Stimulated activated CD4-positive, alpha-beta T cell treated with anti-CD3 and anti-CD28 coated beads, Interleukin-1b, Interleukin-23, amount 100 ng/mL, for 48 hours (primary cell): Measurements from ENCODE around the gene SPACDR.
"Not testable (repeated sequence)": the region's sequence is repeated elsewhere in the genome, so short reads cannot be mapped to it uniquely, and the experiment has no call there.

Experiments used
- DNase-seq: peaks from one replicate; pipeline ENCODE4 v3.0.0-alpha.2; 2020

Gene SPACDR

GRCh38 chr7:100465299-100465698 lies 1.2 kb upstream of the SPACDR start:
- no peak for DNase-seq

GRCh38 chr7:100464791-100465190 lies 731 bp upstream of the SPACDR start:
- DNase-seq, result no peak

- no peak for DNase-seq
Measured at GRCh38 chr7:100457033-100457432, 7.0 kb downstream of the SPACDR start.

- no peak for DNase-seq
Measured at GRCh38 chr7:100456562-100456961, 7.5 kb downstream of the SPACDR start.

- DNase-seq, result no peak
Measured at GRCh38 chr7:100455206-100455605, 8.9 kb downstream of the SPACDR start.

GRCh38 chr7:100453854-100454253 lies 10.2 kb downstream of the SPACDR start:
- DNase-seq, result not testable (repeated sequence)

- no peak for DNase-seq
Measured at GRCh38 chr7:100452513-100452912, 11.5 kb downstream of the SPACDR start.

GRCh38 chr7:100449190-100449795 lies 14.8 kb downstream of the SPACDR start:
- no peak for DNase-seq

- DNase-seq, result not testable (repeated sequence)
Measured at GRCh38 chr7:100447363-100447762, 16.7 kb downstream of the SPACDR start.

GRCh38 chr7:100446040-100446439 lies 18.0 kb downstream of the SPACDR start:
- DNase-seq, result no peak

GRCh38 chr7:100444311-100445278 lies 19.5 kb downstream of the SPACDR start:
- DNase-seq, result no peak

GRCh38 chr7:100443096-100443840 lies 20.8 kb downstream of the SPACDR start:
- no peak for DNase-seq

GRCh38 chr7:100441641-100442535 lies 22.2 kb downstream of the SPACDR start:
- DNase-seq, result no peak

- DNase-seq, result not testable (repeated sequence)
Measured at GRCh38 chr7:100439244-100439643, 24.8 kb downstream of the SPACDR start.

GRCh38 chr7:100438731-100439130 lies 25.3 kb downstream of the SPACDR start:
- not testable (repeated sequence) for DNase-seq

- no peak for DNase-seq
Measured at GRCh38 chr7:100438172-100438571, 25.9 kb downstream of the SPACDR start.

- no peak for DNase-seq
Measured at GRCh38 chr7:100437150-100438100, 26.6 kb downstream of the SPACDR start.

GRCh38 chr7:100435401-100436304 lies 28.4 kb downstream of the SPACDR start:
- DNase-seq, result peak; percentile 44

- no peak for DNase-seq
Measured at GRCh38 chr7:100434297-100435144, 29.5 kb downstream of the SPACDR start.
